GM12801 (cell line): ENCODE measurements around the gene PAX8.

Experiments used
- CTCF ChIP-seq: IDR thresholded peaks from one replicate; pipeline ENCODE4 v1.5.1; 2011; ENCODE audit warnings: control low read depth; ENCODE audit not compliant: insufficient read length; ENCODE audit errors: extremely low read depth

Gene PAX8

DNA sequence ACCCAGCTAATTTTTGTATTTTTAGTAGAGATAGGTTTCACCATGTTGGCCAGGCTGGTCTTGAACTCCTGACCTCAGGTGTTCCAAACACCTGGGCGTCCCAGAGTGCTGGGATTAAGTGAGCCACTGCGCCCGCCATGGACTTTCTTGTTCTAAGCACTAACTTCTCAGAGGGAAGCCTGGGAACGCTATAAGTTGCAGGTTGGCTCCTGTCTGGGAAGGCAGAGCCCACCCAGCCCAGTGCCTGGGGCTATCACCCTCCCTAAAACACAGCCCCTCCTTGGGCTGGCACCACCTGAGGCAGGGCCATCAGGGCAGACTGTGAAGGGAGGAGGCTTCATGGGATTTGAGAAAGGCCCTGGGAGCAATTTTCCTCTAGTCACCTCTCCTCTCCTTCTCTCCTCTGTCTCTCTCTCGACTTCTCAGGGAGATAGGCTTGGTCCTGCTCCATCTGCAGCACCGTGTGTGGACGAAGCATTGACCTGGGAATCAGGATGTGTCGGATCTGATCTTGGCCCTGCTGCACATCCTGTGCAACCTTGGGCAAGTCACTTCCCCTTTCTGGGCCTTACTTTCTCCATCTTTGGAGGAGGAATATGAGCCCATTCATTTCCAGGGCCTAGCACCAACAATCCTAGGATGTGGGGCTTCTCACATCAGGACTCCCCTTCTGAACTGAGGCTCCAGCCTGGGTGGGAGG is 94.0 kb downstream of the PAX8 start:
- no peak for TF ChIP-seq CTCF

- no peak for TF ChIP-seq CTCF
These were observed 95.0 kb downstream of the PAX8 start for GRCh38 chr2:113183703-113184102.

DNA sequence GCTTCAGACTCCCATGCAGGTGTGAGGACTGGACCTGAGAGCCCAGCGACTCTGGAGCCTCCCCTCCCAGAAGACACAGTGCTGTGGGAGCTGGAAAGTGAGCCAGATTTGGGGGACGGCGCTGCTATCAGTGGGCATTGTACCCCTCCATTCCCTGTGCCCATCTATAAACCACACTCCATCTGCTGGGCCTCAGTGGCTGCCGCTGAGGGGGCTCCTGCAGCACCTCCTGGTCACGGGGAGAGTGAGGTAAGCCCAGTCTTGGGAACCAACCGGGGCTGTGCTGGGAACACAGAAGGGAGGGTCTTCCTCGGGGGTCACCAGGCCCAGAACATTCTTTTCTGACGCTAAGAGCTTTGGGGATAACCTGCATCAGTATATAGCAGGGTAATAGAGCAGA is 95.5 kb downstream of the PAX8 start:
- TF ChIP-seq CTCF, result no peak

- TF ChIP-seq CTCF, result no peak
These were observed 96.1 kb downstream of the PAX8 start for GRCh38 chr2:113182471-113183260.

DNA sequence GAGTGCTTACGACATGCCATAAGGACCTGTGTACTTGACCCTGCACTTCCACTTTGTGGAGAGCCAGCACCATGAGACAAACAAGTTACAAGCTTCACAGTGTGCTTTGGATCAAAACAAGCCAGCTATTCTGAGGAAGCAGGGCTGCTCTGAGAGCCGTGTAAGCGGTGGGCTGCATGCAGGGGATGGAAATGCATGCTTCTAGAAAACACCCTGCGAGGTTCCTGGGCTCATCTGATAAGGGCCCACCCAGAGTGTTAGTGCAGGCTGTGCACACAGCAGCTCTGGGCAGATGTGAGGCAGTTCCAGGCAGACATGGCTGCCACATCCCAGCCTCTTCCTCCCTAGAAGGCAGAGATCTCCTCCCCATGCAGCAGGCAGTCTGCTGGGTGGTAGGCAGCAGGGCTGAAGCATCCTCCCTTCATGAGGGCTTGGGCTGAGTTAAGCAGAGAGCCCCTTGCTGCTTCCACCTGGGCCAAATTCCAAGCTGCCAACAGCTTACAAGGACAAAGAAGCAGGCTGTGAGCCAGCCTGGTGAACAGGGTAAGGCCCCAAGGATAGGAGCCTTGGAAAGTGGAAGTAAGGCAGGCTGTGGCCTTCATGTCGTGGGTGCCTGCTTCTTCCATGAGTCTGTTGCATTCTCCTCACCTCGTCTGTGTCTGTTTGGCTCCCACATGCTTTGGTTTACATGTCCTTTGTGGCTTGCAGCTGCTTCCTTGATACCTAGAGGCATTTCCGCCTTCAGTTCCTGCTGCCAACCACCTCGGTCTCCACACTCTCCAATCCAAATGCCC is 97.3 kb downstream of the PAX8 start:
- TF ChIP-seq CTCF, result no peak

DNA sequence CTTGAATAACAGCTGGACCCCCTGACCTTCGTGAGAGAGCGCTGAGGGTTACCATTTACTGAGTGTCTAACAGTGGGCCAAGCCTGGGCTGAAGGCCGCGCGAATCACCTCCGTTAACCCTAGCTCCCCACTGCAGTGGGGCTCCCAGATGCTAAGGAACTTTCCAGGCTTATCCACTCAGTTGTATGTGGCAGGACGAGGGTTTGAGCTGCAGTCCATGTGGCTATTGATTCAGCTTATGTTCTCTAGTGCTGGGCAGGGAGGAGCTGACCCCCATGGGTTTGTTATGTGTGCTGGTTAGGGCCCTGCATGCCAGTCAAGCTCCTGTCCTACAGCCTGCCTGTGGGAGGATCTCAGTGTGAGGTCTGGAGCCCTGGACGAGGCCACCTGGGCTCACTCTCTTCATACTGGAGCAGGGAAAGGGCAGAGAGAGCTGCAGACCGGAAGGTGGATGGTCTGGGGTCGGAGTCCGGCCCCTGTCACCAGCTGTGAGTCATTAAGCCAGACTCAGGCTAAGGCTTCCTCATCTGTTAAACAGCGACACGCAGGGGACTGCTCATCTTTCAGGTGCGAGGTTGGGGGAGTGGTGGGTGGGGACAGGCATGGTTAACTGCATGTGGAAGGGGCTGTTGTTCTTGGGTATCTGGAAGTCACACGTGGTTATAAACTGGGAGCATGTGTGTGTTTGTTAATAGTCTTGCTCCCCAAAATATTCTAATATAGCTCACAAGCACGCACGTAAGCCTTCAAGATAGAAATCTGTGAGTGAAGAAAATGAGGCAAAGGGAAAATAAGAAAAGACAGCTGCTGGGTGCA is 98.4 kb downstream of the PAX8 start:
- no peak for TF ChIP-seq CTCF
